Renal cortical epithelial cell (primary cell): ENCODE results near the gene MAP3K1. TPM values are rescaled to one million over a fixed set of nuclear protein-coding genes. Genes with fewer than 3 reads are reported as not detected.
A peak's percentile ranks its signal among the peaks of the same experiment; 100 is the strongest.
"Not testable (repeated sequence)": the region's sequence is repeated elsewhere in the genome, so short reads cannot be mapped to it uniquely, and the experiment has no call there.

Experiments
- DNase-seq: peaks from one replicate; pipeline ENCODE4 v3.0.0-alpha.2; 2011; ENCODE audit warnings: low read depth
- total RNA-seq: library from RNA; depleted of rRNA; stranded (reverse); fragments of >200 nt; gene quantifications from 2 replicates; pipeline ENCODE4 v1.2.3, GENCODE V29; 2014

The MAP3K1 gene
- total RNA-seq, result 35.6 and 67.5 TPM in 2 replicates

GRCh38 chr5:56814963-56815657, at the start of gene MAP3K1:
MAP3K1 (plus strand) TSS chr5:56815549; CDS start chr5:56815574, 25 bp downstream.
- no peak for DNase-seq

GRCh38 chr5:56766926-56767325, 48.4 kb upstream of the MAP3K1 start:
- DNase-seq, result no peak

GRCh38 chr5:56769875-56770604, 45.3 kb upstream of the MAP3K1 start:
- no peak for DNase-seq

GRCh38 chr5:56772767-56773166, 42.6 kb upstream of the MAP3K1 start:
- no peak for DNase-seq

GRCh38 chr5:56774957-56775356, 40.4 kb upstream of the MAP3K1 start:
- no peak for DNase-seq

- DNase-seq, result not testable (repeated sequence)
Measured at GRCh38 chr5:56776212-56776846, 39.0 kb upstream of the MAP3K1 start.

- peak; percentile 9 for DNase-seq
Measured at GRCh38 chr5:56783261-56783660, 32.1 kb upstream of the MAP3K1 start.

GRCh38 chr5:56786346-56786745, 29.0 kb upstream of the MAP3K1 start:
- DNase-seq, result no peak

GRCh38 chr5:56791396-56791795, 24.0 kb upstream of the MAP3K1 start:
- DNase-seq, result no peak

GRCh38 chr5:56798521-56798920, 16.8 kb upstream of the MAP3K1 start:
- no peak for DNase-seq

- no peak for DNase-seq
Measured at GRCh38 chr5:56800186-56800585, 15.2 kb upstream of the MAP3K1 start.

GRCh38 chr5:56801256-56801655, 14.1 kb upstream of the MAP3K1 start:
- no peak for DNase-seq

GRCh38 chr5:56802205-56802604, 13.1 kb upstream of the MAP3K1 start:
- DNase-seq, result no peak

- DNase-seq, result no peak
Measured at GRCh38 chr5:56803025-56803424, 12.3 kb upstream of the MAP3K1 start.

GRCh38 chr5:56803894-56804293, 11.5 kb upstream of the MAP3K1 start:
- no peak for DNase-seq

GRCh38 chr5:56807679-56808078, 7.7 kb upstream of the MAP3K1 start:
- DNase-seq, result no peak

GRCh38 chr5:56808211-56808610, 7.1 kb upstream of the MAP3K1 start:
- DNase-seq, result no peak

GRCh38 chr5:56810826-56811225, 4.5 kb upstream of the MAP3K1 start:
- DNase-seq, result no peak

- DNase-seq, result no peak
Measured at GRCh38 chr5:56812110-56812509, 3.2 kb upstream of the MAP3K1 start.

- no peak for DNase-seq
Measured at GRCh38 chr5:56813302-56813701, 2.0 kb upstream of the MAP3K1 start.

- DNase-seq, result no peak
Measured at GRCh38 chr5:56814361-56814962, 887 bp upstream of the MAP3K1 start.
